ENCODE measurements around the gene BET1. TPM values are rescaled to one million over a fixed set of nuclear protein-coding genes. Genes with fewer than 3 reads are reported as not detected.

BET1 gene
- polyA plus RNA-seq, 1 of the 3 experiments (the other 2 are of a cell fraction): 20.1 TPM

GRCh38 chr7:94045581-94045980, 41.4 kb upstream of the BET1 start:
- no peaks in the 10 kb centered on the region for H3K79me2 ChIP-seq (ENCODE audit: insufficient read depth)
- no peaks in the 10 kb centered on the region for H3K9me2 ChIP-seq
- no peak overlapping the region for H3K4me3 ChIP-seq (ENCODE audit: low read depth in 2 of 2, low read length in 1 of 2)
- TF ChIP-seq JUND (IDR thresholded peaks at IDR 0.05): no peak
- no peak for TF ChIP-seq MAX (IDR thresholded peaks at IDR 0.05; ENCODE audit: low read depth)
- no peak for TF ChIP-seq EP300 (IDR thresholded peaks at IDR 0.05; ENCODE audit: borderline replicate concordance in 1 of 2, low read depth in 1 of 2, low read length in 1 of 2)
- no peak for TF ChIP-seq POLR2AphosphoS5 (IDR thresholded peaks at IDR 0.05; ENCODE audit: low read depth, low read length)
- TF ChIP-seq FOSL2 (IDR thresholded peaks at IDR 0.05; ENCODE audit: borderline replicate concordance, low read depth): no peak
- no peak for TF ChIP-seq GABPA (IDR thresholded peaks at IDR 0.05; ENCODE audit: low read depth)
- no peak for TF ChIP-seq FOXM1 (IDR thresholded peaks at IDR 0.05; ENCODE audit: low read depth)
- no peak for TF ChIP-seq ZBTB33 (IDR thresholded peaks at IDR 0.05; ENCODE audit: borderline replicate concordance, low read depth)
- TF ChIP-seq EZH2phosphoT487 (IDR thresholded peaks at IDR 0.05; ENCODE audit: borderline replicate concordance, low read depth): no peak
- no peak for TF ChIP-seq PBX3 (IDR thresholded peaks at IDR 0.05)
- no peak for TF ChIP-seq MXI1 (IDR thresholded peaks at IDR 0.05; ENCODE audit: low read depth, low read length)
- TF ChIP-seq TAF1 (IDR thresholded peaks at IDR 0.05; ENCODE audit: borderline replicate concordance, low read depth, low read length): no peak
- no peak overlapping the region for H3K27ac ChIP-seq (ENCODE audit: low read depth in 2 of 2, low read length in 1 of 2)
- no peaks in the 10 kb centered on the region for H3K9me3 ChIP-seq
- no peaks in the 10 kb centered on the region; the same call in 1 of the 2 replicates for H3K27me3 ChIP-seq (ENCODE audit: insufficient read depth)
- no peak overlapping the region for H3K9ac ChIP-seq
- CTCF ChIA-PET: interaction anchor here (1.0 kb wide), 1 partner anchor 13 kb away, joined by 4 read pairs; no protein-coding TSS in a partner anchor
- no peak overlapping the region for H3K4me2 ChIP-seq
- no peaks in the 10 kb centered on the region for H4K20me1 ChIP-seq (ENCODE audit: insufficient read depth)
- H2AFZ ChIP-seq (ENCODE audit: low read depth): no peak overlapping the region
- POLR2A ChIA-PET: no interaction called here
- DNase-seq: no peak
- no peaks in the 10 kb centered on the region for H3K36me3 ChIP-seq (replicated peaks in 1 of 2; ENCODE audit: control insufficient read depth in 1 of 2, insufficient read depth in 2 of 2, low read length in 1 of 2)
- peaks cover 9% of the 10 kb centered on the region for H3F3A ChIP-seq (replicated peaks; ENCODE audit: insufficient read depth)
- whole genome bisulfite sequencing (ENCODE audit: low lambda C conversion rate): 11% methylated on average over 2 of the region's 2 CpGs
- H3K4me1 ChIP-seq (ENCODE audit: control insufficient read depth in 1 of 2, insufficient read depth in 2 of 2, low read depth in 1 of 2, low read length in 1 of 2): no peaks in the 10 kb centered on the region

GRCh38 chr7:94044806-94045205, 40.7 kb upstream of the BET1 start:
- H3K79me2 ChIP-seq (ENCODE audit: insufficient read depth): no peaks in the 10 kb centered on the region
- H3K36me3 ChIP-seq (replicated peaks in 1 of 2; ENCODE audit: control insufficient read depth in 1 of 2, insufficient read depth in 2 of 2, low read length in 1 of 2): no peaks in the 10 kb centered on the region
- TF ChIP-seq USF1 (IDR thresholded peaks at IDR 0.05; ENCODE audit: borderline replicate concordance, low read depth): no peak
- H3K9ac ChIP-seq: no peak overlapping the region
- no peaks in the 10 kb centered on the region for H4K20me1 ChIP-seq (ENCODE audit: insufficient read depth)
- DNase-seq: no peak
- no peak overlapping the region for H3K27ac ChIP-seq (ENCODE audit: low read depth in 2 of 2, low read length in 1 of 2)
- H3K4me1 ChIP-seq (ENCODE audit: control insufficient read depth in 1 of 2, insufficient read depth in 2 of 2, low read depth in 1 of 2, low read length in 1 of 2): no peaks in the 10 kb centered on the region
- no peaks in the 10 kb centered on the region for H3K9me3 ChIP-seq
- no peak overlapping the region for H3K4me2 ChIP-seq
- H3K9me2 ChIP-seq: no peaks in the 10 kb centered on the region
- no peak overlapping the region for H3K4me3 ChIP-seq (ENCODE audit: low read depth in 2 of 2, low read length in 1 of 2)
- POLR2A ChIA-PET: no interaction called here
- no peaks in the 10 kb centered on the region; the same call in 1 of the 2 replicates for H3K27me3 ChIP-seq (ENCODE audit: insufficient read depth)
- H2AFZ ChIP-seq (ENCODE audit: low read depth): no peak overlapping the region
- CTCF ChIA-PET: interaction anchor here (0.7 to 0.9 kb wide), 2 partner anchors 10 to 12 kb away, joined by 3 to 4 read pairs; no protein-coding TSS in a partner anchor
- H3F3A ChIP-seq (replicated peaks; ENCODE audit: insufficient read depth): peaks cover 9% of the 10 kb centered on the region
